Fibroblast of skin of right biceps (primary cell): ENCODE results near the gene MIX23.
A peak's percentile ranks its signal among the peaks of the same experiment; 100 is the strongest.

Experiments used
- DNase-seq: peaks from one replicate; pipeline ENCODE4 v3.0.0-alpha.2; 2013

Gene MIX23

DNA sequence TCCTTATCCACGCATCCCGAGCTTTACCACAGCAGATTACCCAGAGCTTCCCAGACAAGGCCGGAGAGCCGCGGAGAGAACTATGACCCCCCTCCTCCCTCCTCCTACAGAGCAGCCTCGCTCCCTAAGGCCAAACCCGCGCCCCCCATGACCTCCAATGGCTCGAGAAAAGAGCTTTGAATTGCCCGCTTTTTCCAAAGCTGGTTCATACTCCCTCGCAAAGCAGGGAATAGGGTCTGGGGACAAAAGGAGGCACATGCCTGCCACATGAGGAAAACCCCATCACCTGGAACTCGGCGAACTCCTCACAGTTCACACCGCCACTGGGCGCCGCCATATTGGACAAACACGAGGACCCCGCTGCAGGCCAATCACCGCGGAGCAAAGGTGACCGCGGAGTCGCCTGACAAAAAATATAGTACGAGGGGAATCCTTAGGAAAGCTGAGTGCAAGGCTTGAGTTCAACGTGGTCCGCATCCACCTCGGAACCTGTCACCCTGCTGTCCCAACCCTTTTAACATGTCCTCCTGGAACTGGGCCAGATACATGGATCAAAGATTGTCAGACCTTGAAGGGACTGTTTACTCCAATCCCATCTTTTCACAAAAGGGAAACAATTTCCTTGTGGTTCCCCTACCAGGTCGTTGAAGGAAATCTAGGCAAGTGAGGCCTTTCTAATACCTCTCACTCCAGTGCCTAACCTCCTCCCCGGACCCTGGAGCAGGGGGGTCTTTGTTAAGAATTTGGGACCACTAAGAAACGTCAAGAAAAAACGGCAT, at the start of gene MIX23:
TSS of gene MIX23 (minus strand) at position 344 of the 779 bp plus-strand sequence. CDS start at position 337, 7 bp downstream.
- peak; percentile 88 for DNase-seq

DNA sequence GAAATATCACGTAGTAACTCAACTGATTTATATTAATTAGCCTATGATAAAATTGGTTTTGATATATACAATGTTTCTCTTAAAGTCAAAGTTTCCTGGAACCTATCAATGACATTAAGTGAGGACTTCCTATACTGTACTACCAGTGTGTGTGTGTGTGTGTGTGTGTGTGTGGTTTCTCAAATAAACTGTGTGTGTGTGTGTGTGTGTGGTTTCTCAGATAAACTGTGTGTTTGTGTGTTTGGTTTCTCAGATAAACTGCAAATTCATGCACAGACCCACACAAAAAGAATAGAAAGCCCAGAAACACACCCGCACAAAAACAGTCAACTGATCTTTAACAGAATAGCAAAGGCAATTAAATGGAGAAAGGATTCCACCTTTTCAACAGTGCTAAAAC, 47.3 kb upstream of the MIX23 start:
- no peak for DNase-seq

DNA sequence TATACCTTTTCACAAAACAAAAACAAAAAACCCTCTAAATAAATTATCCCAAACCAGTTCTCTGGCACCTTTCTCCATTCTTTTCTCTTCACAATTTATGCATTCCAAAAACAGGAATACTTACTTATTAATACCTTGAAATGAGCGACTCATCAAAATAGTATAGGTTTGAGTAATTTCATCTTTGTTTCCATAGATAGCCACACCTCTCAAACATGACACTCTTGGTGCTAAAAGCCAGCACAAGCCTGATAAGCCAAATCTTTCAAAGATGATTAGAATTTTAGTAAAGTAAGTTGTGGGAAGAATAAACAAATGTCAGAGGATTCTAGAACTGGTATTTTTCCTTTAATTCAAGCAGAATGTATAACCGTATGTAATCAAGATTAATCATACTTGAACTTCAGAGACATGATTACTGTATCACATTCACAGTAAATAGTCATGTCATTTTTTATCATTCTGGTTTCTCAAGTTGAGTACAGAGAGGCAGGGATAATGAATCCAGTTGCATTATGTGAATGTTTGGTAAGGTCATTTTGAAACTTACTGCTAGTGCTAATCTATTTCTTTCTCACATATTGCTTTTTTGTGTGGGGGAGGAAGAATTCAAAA, 44.9 kb upstream of the MIX23 start:
- DNase-seq: no peak

DNA sequence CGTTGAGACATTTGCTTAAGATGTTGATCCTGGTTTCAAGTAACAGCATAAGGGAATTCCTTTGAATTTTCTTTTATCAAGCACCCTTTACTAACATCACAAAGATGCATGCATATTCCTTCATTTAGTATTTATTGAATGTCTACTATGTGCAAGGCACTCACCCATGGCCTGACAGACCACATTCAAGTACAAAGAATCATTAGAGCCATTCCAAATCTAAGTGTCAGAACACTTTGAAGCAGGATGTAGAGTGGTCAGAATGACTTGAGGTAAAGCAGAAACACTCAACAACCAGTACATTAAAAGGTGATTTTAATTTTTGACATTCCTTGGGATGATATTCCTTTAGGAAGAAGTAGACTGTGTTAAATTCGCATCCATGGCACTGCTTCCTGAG, 38.8 kb upstream of the MIX23 start:
- DNase-seq: no peak

DNA sequence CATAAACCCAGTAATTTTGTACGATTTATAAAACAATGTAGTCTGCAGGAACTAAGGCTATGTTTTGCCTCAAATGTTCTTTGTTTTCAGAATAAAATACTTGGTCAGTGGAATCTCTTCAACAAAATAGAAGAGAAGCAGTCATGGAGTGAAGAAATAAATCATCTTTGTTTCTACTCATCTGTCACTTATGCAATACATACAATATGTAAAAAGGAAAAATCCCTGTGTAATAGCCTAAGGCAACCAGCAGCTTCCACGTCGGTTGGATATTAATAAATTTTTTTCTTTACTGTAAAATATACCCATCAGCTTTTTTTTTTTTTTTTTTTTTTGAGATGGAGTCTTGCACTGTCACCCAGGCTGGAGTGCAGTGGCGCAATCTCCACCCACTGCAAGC, 38.1 kb upstream of the MIX23 start:
- DNase-seq: no peak

DNA sequence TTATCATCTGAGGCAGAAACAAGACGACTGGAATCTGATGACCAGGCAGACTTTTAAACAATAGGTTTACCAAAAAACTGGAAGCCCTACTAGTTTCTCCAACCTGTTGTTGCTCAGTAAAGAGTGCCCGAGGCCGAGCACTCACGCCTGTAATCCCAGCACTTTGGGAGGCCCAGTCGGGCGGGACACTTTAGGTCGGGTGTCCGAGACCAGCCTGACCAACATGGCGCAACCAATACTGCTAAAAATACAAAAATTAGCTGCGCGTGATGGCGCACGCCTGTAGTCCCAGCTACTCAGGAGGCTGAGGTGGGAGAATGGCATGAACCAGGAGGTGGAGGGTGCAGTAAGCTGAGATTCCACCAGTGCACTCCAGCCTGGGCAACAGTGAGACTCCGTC, 33.9 kb upstream of the MIX23 start:
- no peak for DNase-seq

DNA sequence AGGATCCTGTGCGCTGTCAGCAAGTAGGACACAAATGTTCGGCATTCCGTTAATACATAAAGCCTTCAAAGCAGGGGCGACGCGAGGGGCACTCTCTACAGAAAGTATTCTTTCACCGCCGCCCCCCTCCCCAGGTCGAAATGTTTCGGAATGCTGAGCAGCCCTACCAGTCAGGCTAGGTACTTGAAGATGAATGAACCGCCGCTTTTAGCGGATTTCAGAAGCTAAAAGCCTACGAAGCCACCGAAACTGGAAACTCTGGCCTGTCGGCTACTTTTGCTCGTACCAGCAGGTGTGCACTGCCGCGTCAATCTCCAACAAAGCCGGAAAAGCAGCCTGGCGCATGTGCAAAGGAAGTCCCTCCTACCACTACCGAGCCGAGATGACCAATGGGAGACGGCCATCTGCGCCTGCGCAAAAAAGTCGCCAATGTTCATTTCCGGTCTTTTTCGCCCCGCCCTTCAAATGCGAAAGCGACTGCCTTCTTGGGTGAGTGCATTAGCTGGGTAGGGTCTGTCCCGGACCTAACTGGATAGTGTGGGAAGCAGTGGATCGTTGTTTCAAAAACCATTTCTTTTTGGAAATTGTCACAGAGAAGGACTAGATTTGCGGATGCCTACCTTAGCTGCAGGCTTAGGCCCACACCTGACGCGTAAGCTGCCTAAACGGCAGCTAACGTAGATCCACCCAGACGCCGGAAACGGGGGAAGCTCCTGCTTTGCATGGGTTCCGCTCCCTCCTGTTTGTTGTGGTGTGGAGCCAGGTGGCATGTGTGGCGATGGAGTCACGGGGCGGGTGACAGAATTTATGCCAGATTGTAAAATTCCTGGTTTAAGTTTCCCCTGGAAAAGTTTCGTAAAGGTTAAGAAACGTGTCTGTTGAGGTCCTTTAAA, 33.0 kb upstream of the MIX23 start, which contains the start of gene WDR5B:
TSS of gene WDR5B (minus strand) at position 301 of the 893 bp plus-strand sequence. CDS start 534 bp downstream, outside the sequence.
- peak; percentile 97 for DNase-seq

DNA sequence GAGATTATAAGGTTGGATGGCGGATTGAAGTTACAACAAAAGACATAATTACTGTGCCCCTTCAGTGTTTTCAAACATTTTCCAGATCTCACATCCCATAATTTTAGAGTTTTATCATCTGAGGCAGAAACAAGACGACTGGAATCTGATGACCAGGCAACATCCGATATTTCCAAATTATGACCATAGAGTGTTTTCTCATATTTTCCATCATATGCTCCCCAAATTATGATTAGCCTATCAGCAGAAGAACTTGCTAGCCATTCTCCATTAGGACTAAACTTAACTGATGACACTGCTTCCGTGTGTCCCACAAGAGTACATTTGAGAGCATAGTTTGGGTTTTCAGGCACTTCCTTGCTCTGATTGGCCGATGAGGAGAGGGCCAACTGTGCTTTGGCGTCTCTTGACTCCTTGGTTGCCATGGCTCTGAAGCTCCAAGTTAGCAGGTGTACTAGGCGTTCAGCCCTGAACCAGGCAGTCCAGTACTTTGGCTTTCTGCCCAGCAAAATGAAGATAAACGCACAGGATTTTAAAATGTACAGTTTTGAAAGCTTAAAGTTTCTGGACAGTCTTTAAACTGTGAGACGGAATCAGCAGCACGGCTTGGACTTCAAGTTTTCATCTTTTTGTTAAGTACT, 32.2 kb upstream of the MIX23 start:
- DNase-seq: peak; percentile 26

DNA sequence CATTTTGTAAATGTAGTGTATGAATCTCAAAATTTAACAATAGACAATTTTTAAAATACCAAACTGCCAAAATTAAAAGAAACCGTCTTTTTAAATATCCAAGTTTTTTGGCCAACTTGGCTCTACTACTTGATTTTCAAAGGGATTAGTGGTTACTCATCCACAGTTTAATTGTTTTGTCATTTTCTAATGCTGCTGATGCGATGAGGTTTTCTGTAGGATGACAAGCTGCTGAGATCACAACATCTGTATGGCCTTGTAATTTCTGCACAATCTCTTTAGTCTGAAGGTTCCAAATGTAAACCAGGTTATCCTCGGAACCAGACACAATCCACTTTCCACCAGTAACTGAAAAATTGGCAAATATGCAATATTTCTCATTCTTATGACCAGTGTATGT, 31.4 kb upstream of the MIX23 start:
- no peak for DNase-seq

DNA sequence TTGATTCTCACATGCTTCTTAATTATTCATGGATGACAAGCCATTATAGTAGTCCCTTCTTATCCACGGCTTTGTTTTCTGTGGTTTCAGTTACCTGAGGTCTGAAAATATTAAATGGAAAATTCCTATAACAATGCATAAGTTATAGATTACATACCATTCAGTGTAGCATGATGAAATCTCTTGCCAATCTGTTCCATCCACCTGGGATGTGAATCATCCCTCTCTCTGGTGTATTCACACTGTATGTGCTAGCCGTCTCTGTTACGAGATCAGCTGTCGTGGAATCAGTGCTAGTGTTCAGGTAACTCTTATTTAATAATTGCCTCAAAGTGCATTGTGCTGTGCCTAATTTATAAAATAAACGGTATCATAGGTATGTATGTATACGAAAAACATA, 27.6 kb upstream of the MIX23 start:
- no peak for DNase-seq

DNA sequence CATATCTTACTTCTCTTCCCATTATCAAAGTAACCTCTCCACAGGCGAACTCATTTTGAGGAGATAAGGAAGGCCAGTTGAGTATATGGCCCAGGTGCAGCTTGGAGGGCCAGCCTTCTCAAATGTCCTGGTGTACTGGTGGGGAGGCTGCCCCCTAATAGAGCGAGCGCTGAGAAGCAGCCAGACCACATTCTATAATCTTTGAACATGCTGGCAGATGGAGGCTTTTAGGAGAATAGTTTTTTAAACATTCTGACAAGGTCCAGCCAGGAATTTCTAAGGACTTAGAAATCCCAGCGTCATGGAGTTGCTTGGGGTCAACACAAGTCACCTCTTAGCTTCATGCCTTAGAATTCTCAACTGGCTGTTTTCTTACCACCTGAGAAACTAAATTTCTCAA, 27.1 kb upstream of the MIX23 start:
- DNase-seq: no peak

DNA sequence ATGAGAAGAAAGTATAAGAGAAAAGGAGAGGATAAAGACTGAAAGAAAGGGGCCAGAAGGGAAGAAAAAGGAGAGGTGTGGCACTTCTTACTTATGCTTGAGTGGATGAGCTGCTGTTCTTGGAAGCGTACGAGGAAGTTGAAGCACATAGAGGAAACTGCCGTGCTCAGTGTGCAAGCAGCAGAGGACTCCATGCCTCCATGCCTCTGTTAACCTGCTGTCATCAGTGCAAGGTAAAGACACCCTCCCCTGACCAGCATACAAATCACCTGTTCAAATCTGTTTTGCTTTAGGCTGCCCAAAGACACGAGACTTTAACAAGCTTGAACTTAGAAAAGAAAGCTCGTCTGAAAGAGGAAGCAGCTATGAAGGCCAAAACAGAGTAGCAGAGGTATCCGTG, 26.4 kb upstream of the MIX23 start:
- DNase-seq: no peak

DNA sequence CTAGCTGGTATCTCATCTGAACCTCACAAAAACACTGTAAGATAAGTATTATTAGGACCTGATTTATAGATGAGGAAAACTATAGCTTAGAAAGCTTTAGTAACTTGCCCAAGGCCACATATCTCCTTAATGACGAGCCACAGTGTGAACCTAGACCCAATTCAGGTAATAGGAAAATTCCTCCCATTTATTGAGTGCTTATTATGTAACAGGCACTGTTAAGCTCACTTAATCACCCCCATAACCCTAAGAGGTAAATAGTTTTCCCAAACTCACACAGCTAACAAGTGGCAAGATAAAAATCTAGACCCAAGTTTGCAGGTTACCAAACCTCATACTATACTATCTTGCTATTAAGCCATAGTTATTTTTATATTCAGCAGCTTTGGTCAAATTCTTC, 24.9 kb upstream of the MIX23 start:
- DNase-seq: no peak

DNA sequence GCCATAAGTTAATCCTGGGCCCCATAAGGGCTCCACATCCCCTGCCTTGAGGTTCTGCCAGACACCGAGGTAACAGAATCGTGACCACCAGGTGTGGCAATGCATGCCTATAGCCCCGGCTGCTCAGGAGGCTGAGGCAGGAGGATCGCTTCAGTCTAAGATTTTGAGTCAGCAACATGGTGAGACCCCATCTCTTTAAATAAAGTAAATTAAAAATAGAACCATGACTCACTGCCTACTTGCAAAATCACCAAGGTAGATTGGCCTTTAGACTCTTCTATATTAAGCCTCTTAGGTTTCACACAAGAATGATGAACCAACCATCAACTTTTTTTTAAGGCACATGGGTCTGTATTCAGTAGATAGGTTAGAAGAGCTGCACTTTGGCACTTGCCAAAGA, 23.2 kb upstream of the MIX23 start:
- no peak for DNase-seq

DNA sequence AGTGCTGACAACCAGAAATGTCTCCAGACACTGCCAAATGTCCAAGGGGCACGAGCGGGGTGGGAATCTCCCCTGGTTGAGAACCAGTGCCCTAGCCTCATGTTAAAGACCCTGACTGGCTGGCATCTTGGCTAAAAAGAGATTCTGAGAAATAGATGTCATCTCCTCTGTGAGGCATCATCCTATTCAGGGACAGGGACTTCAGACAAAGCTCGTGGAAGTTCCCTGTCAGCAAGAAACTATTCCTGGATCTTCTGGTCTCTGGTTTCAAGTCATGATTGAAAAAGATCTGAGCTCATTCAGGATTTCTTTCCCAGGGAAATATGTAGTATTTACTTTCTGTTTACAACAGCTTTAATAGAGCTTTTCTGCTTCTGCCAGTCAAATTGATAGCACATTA, 22.0 kb upstream of the MIX23 start:
- DNase-seq: no peak

DNA sequence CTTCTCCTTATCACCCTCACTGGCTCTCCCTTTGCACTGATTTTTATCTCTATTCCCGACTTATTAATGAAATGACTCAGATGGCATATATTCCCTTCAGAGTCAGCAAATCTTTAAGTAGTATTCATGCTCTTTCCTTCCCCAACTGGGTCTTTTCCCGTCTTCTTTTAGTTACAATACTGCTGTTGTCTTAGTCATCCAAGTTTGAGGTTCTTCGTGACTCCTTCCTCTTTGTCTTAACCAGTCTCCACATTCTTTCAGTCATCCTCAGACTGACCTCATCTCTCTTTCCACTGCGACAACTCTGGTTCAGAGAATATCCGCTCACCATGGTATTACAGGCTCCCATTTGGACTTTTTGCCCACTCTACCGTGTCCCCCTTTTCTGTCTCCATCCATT, 20.5 kb upstream of the MIX23 start:
- peak; percentile 66 for DNase-seq

DNA sequence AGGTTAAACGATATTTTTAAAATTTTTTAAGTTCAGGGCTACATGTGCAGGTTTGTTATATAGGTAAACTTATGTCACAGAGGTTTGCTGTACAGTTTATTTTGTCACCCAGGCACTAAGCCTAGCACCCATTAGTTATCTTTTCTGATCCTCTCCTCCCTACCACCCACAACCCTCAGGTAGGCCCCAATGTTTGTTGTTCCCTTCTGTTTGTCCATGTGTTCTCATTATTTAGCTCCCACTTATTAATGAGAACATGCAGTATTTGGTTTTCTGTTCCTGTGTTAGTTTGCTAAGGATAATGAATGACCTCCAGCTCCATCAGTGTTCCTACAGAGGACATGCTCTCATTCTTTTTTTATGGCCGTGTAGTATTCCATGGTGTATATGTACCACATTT, 15.9 kb upstream of the MIX23 start:
- DNase-seq: no peak

DNA sequence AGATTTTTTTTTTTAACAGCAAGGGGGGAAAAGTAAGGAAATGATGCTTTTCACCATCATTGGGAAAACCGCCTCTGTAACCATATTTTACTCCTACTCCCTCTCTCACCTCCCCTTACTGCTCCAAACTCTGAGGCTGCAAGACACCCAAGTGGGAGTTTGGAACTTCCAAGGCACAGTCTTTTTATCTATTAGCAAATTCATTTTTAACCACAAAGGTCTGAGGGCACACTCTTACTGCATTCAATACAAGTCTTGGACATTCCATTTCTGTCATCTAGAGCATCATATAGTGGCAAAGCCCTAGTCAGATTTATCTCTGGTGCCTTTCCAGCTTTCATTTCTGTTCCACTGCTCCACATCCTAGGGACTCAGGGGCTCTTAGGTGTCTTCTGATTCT, 14.2 kb upstream of the MIX23 start:
- no peak for DNase-seq

DNA sequence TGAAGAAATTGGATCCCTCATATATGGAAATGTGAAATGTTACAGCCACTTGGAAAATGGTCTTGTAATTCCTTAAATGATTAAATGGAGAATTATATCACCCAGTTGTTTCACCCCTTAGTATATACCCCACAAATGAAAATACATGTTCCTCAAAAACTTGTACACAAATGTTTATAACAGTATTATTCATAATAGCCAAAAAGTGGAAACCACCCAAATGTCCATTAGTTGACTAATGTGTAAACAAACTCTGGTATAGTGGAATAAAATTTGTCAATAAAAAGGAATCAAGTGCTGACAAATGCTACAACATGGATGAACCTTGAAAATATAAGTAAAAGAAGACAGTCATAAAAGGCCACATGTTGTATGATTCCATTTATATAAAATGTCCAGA, 13.5 kb upstream of the MIX23 start:
- DNase-seq: no peak

DNA sequence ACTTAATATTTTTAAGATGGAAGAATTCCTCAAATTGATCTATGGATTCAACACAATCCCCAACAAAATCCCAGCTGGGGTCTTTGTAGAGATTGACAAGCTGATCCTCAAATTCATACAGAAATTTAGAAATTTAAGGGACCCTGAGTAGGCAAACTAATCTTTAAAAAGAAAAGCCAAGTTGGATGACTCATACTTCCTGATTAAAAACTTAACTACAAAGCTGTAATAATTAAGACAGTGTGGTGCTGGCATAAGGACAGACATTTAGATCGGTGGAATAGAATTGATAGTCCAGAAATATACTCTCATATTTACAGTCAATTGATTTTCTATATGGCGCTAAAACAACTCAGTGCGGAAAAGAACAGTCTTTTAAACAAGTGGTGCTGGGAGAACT, 12.6 kb upstream of the MIX23 start:
- DNase-seq: no peak

DNA sequence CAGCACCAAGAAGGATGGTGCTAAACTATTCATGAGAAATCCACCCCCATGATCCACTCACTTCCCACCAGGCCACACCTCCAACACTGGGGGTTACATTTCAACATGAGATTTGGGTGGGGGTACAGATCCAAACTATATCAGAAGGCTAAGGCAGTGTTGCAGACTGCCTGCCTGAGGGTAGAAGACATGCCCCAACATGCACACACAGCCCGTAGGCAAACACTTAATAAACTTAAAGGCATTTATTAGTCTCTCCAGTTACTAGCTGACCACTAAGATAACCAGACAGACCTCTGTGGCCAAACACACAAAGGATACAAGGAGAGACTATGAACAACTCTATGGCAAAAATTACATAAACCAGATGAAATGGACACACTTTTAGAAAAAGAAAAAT, 11.1 kb upstream of the MIX23 start:
- DNase-seq: no peak

DNA sequence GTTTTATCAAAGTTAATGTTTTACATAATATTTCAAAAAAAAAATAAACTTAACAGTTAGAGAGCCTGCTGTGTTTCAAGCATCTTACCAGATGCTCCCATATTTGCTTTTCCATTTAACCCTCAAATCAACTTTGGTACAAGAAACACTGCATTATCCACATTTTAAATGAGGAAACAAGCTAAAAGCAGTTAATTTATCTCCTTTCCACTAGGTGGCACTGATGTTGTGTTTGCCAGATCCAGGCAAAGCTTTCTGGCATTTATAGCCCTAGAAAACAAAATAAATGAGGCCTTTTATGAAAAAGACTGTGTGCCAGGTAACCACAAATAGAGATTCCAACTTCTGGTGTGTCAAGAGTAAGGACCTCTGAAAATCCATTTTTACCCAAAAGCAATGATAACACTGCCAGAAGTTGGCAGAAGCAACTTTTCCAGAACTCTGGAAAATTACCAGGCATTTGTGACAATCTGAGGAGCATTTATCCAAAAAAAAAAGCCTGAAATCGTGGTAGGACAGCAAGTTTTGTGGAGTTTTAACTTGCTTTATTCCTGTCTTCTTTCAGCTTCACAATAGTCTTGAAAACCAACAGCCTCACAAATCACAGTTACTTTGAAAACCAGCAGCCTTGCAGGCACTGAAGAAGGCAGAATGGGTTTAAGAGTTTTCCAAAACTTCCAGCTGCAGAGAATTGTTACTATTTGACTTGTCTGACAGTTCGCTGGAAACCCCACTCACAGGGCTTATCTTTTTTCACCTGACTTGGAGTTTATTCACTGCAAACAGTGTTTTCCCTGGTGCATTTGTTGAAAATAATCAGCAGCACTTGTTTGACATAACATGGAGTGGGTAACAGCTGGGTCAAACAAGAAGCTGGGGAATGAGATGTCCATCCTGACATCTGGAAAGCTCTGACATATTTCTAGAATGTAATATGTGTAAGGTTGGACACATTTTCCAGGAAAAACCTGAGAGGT, 10.1 kb upstream of the MIX23 start:
- DNase-seq: peak; percentile 44
